OCI-LY7 (cell line): Measurements from ENCODE around the gene MIAT.

Experiments used
- CTCF ChIP-seq: fragments of 200-600 bp; sonication (generic); conservative IDR thresholded peaks from 2 replicates; pipeline ENCODE4 v1.5.1; 2014; ENCODE audit warnings: mild to moderate bottlenecking, antibody characterized with exemption, low read length, moderate library complexity, mixed read lengths
- EZH2phosphoT487 ChIP-seq: fragments of 200-600 bp; sonication (generic); IDR thresholded peaks from 2 replicates; pipeline ENCODE4 v1.6.1; 2018; ENCODE audit warnings: low read depth, borderline replicate concordance, mild to moderate bottlenecking, mixed run types, antibody characterized with exemption, low read length, moderate library complexity, mixed read lengths

GRCh38 chr22:26689513-26690301 is 32.3 kb downstream of the MIAT start:
- no peak for TF ChIP-seq CTCF
- no peak for TF ChIP-seq EZH2phosphoT487
